ENCODE data around the gene RNF114.
A peak's percentile ranks its signal among the peaks of the same experiment; 100 is the strongest.

RNF114 gene

GRCh38 chr20:49916146-49917002 lies 19.8 kb upstream of the RNF114 start:
- Histone ChIP-seq H3K9me3 (no peaks in the 10 kb centered on the region), H3K4me1 (peaks cover 0 to 32% (median 21%) of the 10 kb centered on the region in 4 donors), H3K4me3 (peak overlapping the region; percentile 70 to 90), H3K36me3 (no peaks in the 10 kb centered on the region), H3K27ac (peak overlapping the region; percentile 96 to 97), H3K27me3 (no peaks in the 10 kb centered on the region)
- TF ChIP-seq CTCF (IDR thresholded peaks at IDR 0.05) = no peak
- peak in 1 of 2 donors; percentile 19 for DNase-seq
- intact Hi-C loops (cut with DNase I; ENCODE audit: low total_unique reads) = loop anchor here (10.0 kb wide), 2 partner anchors 202 to 372 kb away; partner anchors contain the start of gene B4GALT5

GRCh38 chr20:49918446-49918845 lies 17.8 kb upstream of the RNF114 start:
- intact Hi-C loops (cut with DNase I; ENCODE audit: low total_unique reads) = loop anchor here (10.0 kb wide), 2 partner anchors 204 to 374 kb away; partner anchors contain the start of gene B4GALT5
- peaks cover 0 to 24% (median 14%) of the 10 kb centered on the region in 4 donors for H3K4me1 ChIP-seq
- no peaks in the 10 kb centered on the region for H3K27me3 ChIP-seq
- no peaks in the 10 kb centered on the region for H3K9me3 ChIP-seq
- H3K4me3 ChIP-seq = no peak overlapping the region
- no peak overlapping the region for H3K27ac ChIP-seq
- H3K36me3 ChIP-seq = no peaks in the 10 kb centered on the region
- no peak for TF ChIP-seq CTCF (IDR thresholded peaks at IDR 0.05)
- peak in 1 of 2 donors; percentile 4 for DNase-seq

- TF ChIP-seq CTCF (IDR thresholded peaks at IDR 0.05) = no peak
- H3K9me3 ChIP-seq = no peaks in the 10 kb centered on the region
- no peak overlapping the region for H3K4me3 ChIP-seq
- no peaks in the 10 kb centered on the region for H3K27me3 ChIP-seq
- H3K4me1 ChIP-seq = peaks cover 0 to 18% (median 9%) of the 10 kb centered on the region in 4 donors
- H3K27ac ChIP-seq = no peak overlapping the region
- peak in 1 of 2 donors; percentile 10 for DNase-seq
- intact Hi-C loops (cut with DNase I; ENCODE audit: low total_unique reads) = loop anchor here (10.0 kb wide), 2 partner anchors 204 to 374 kb away; partner anchors contain the start of gene B4GALT5
- no peaks in the 10 kb centered on the region for H3K36me3 ChIP-seq
These were observed 17.2 kb upstream of the RNF114 start for GRCh38 chr20:49919009-49919408.

GRCh38 chr20:49919461-49919860 lies 16.7 kb upstream of the RNF114 start:
- intact Hi-C loops (cut with DNase I; ENCODE audit: low total_unique reads) = loop anchor here (10.0 kb wide), 2 partner anchors 205 to 375 kb away; partner anchors contain the start of gene B4GALT5
- H3K4me3 ChIP-seq = no peak overlapping the region
- DNase-seq = peak in 1 of 2 donors; percentile 21
- no peaks in the 10 kb centered on the region for H3K9me3 ChIP-seq
- H3K27ac ChIP-seq = no peak overlapping the region
- no peaks in the 10 kb centered on the region for H3K27me3 ChIP-seq
- H3K36me3 ChIP-seq = no peaks in the 10 kb centered on the region
- no peak for TF ChIP-seq CTCF (IDR thresholded peaks at IDR 0.05)
- peaks cover 0 to 14% (median 4%) of the 10 kb centered on the region in 4 donors for H3K4me1 ChIP-seq

- H3K27ac ChIP-seq = no peak overlapping the region
These were observed 11.9 kb upstream of the RNF114 start for GRCh38 chr20:49924247-49924646.

More at GRCh38 chr20:49924247-49924646, 11.9 kb upstream of the RNF114 start:
- Histone ChIP-seq H3K4me3 (no peak overlapping the region), H3K36me3 (no peaks in the 10 kb centered on the region), H3K4me1 (no peaks in the 10 kb centered on the region), H3K9me3 (no peaks in the 10 kb centered on the region), H3K27me3 (no peaks in the 10 kb centered on the region)
- TF ChIP-seq CTCF (IDR thresholded peaks at IDR 0.05) = no peak
- intact Hi-C loops (cut with DNase I; ENCODE audit: low total_unique reads) = no loop called here
- no peak for DNase-seq

All from tibial artery (tissue), 4 donors.